ENCODE results near the gene PANX2. TPM values are rescaled to one million over a fixed set of nuclear protein-coding genes. Genes with fewer than 3 reads are reported as not detected.
A peak's percentile ranks its signal among the peaks of the same experiment; 100 is the strongest.

PANX2 gene
- total and polyA plus RNA-seq, 9 of the 15 experiments (the other 6 are each of a cell fraction or from before 2014, with no cell fraction given) = 0.01 to 3.9 (median 0.67) TPM; not detected in 1

GRCh38 chr22:50200461-50201190 is 30.1 kb downstream of the PANX2 start, which contains the start of gene SELENOO:
Gene SELENOO (plus strand): TSS chr22:50201011. CDS start chr22:50201037, 26 bp downstream.
- Histone ChIP-seq H3K27me3 (ENCODE audit: control insufficient read depth in 2 of 2, insufficient read depth in 2 of 2, low read length in 2 of 2) (no peaks in the 10 kb centered on the region), H3K4me1 (replicated peaks in 1 of 2; ENCODE audit: control insufficient read depth in 2 of 2, insufficient read depth in 2 of 2, low read length in 2 of 2) (peaks cover 5 to 39% of the 10 kb centered on the region in 2 experiments; a peak in 3 of 5 replicates), H3K79me2 (ENCODE audit: control insufficient read depth, insufficient read depth, low read length) (peaks cover 20% of the 10 kb centered on the region), H3K9me1 (ENCODE audit: control insufficient read depth, insufficient read depth, low read length) (no peaks in the 10 kb centered on the region), H2AFZ (ENCODE audit: low read depth, low read length) (peak within 1 kb of the TSS; percentile 76; the same call in 1 of the 2 replicates), H4K20me1 (replicated peaks; ENCODE audit: control insufficient read depth, insufficient read depth, low read length) (no peaks in the 10 kb centered on the region), H3K9me3 (replicated peaks; ENCODE audit: control insufficient read depth, insufficient read depth, low read depth, low read length) (peaks cover 3% of the 10 kb centered on the region; the same call in 1 of the 2 replicates), H3K27ac (ENCODE audit: extremely low read depth, low read depth, low read length) (peak within 1 kb of the TSS; percentile 63), H3K4me3 (peak within 1 kb of the TSS; percentile 56), H3K9ac (ENCODE audit: insufficient read depth in 1 of 2, low read depth in 2 of 2, low read length in 2 of 2) (peak within 1 kb of the TSS; percentile 70 to 95), H3K4me2 (ENCODE audit: insufficient read depth, low read length) (peak within 1 kb of the TSS; percentile 84), H3K36me3 (ENCODE audit: control insufficient read depth, insufficient read depth, low read length) (peaks cover 37% of the 10 kb centered on the region; the same call in 1 of the 3 replicates)
- WGBS (ENCODE audit: insufficient coverage, low coverage, missing lambda C conversion rate) = under 1% methylated on average over 17 of the region's 105 CpGs
- CTCF ChIA-PET (ENCODE audit: low intra/inter-chr PET ratio) = no interaction called here
- in situ Hi-C loops (cut with MboI) (no loop called here), intact Hi-C loops (cut with micrococcal nuclease) (no loop called here)
- DNase-seq (ENCODE audit: extremely low read depth in 1 of 4, low spot score in 3 of 4) (peak; percentile 90 to 98 (median 92)), FAIRE-seq (peak; percentile 65), ATAC-seq (peak; percentile 92)
- POLR2A ChIA-PET = interaction anchor here (0.6 to 0.9 kb wide), 2 partner anchors 13 to 36 kb away, joined by 3 read pairs; no protein-coding TSS in a partner anchor
- TSS peak; percentile 72 for BruUV-seq (replicated peaks)
- TF ChIP-seq CHD7 (IDR thresholded peaks at IDR 0.05; ENCODE audit: low read depth, low read length) (no peak), PHF8 (IDR thresholded peaks at IDR 0.05; ENCODE audit: borderline replicate concordance, low read length) (peak; percentile 76; the same call in 1 of the 2 replicates), BRCA1 (IDR thresholded peaks at IDR 0.05) (no peak), BRCA1 (CRISPR knock-in tag; IDR thresholded peaks at IDR 0.05) (no peak), MIER1 (IDR thresholded peaks at IDR 0.05; ENCODE audit: low read depth) (no peak), L3MBTL2 (IDR thresholded peaks at IDR 0.05) (peak; percentile 75), KAT8 (IDR thresholded peaks at IDR 0.05; ENCODE audit: low read depth) (no peak)
